ENCODE data around the gene PRKAG1.

Gene PRKAG1

GRCh38 chr12:49046129-49046895, 27.7 kb upstream of the PRKAG1 start:
- Histone ChIP-seq H3K4me3 (ENCODE audit: low read depth, low read length) (no peak overlapping the region), H3K9me3 (ENCODE audit: control insufficient read depth, insufficient read depth, low read depth, low read length) (no peaks in the 10 kb centered on the region), H3K27ac (ENCODE audit: extremely low read depth, low read depth, low read length) (no peak overlapping the region), H3K36me3 (ENCODE audit: control insufficient read depth in 2 of 2, insufficient read depth in 1 of 2, low read length in 2 of 2) (peaks cover 39 to 99% of the 10 kb centered on the region in 2 experiments), H3K4me1 (ENCODE audit: control insufficient read depth, insufficient read depth, low read length) (no peaks in the 10 kb centered on the region)
- no peak for TF ChIP-seq ZSCAN16 (tag by site-specific recombination; IDR thresholded peaks at IDR 0.05)
- TF ChIP-seq GLI2 (tag by site-specific recombination; IDR thresholded peaks at IDR 0.05; ENCODE audit: borderline replicate concordance, low read depth) = no peak
- TF ChIP-seq GLIS1 (tag by site-specific recombination; IDR thresholded peaks at IDR 0.05) = 0 out of 2 replicates have a peak, but pooled peaks have one; percentile 14
- no peak for TF ChIP-seq ZNF513 (tag by site-specific recombination; IDR thresholded peaks at IDR 0.05)
- CTCF ChIA-PET = interaction anchor here (0.6 to 1.3 kb wide), 9 partner anchors 9 to 459 kb away, joined by 3 to 5 read pairs (median 3); no protein-coding TSS in a partner anchor
- POLR2A ChIA-PET = interaction anchor here (0.5 to 1.0 kb wide), 5 partner anchors 12 to 863 kb away, joined by 3 to 8 read pairs (median 3); no protein-coding TSS in a partner anchor

- H3K9me3 ChIP-seq (ENCODE audit: control insufficient read depth, insufficient read depth, low read depth, low read length) = no peaks in the 10 kb centered on the region
- POLR2A ChIA-PET = interaction anchor here (0.6 to 0.9 kb wide), 2 partner anchors 8 to 15 kb away, joined by 7 to 8 read pairs; no protein-coding TSS in a partner anchor
- H3K4me1 ChIP-seq (ENCODE audit: control insufficient read depth, insufficient read depth, low read length) = no peaks in the 10 kb centered on the region
- peaks cover 29 to 99% of the 10 kb centered on the region in 2 experiments for H3K36me3 ChIP-seq (ENCODE audit: control insufficient read depth in 2 of 2, insufficient read depth in 1 of 2, low read length in 2 of 2)
- H3K27ac ChIP-seq (ENCODE audit: extremely low read depth, low read depth, low read length) = no peak overlapping the region
- no peak overlapping the region for H3K4me3 ChIP-seq (ENCODE audit: low read depth, low read length)
- no peak for TF ChIP-seq ZNF473 (tag by site-specific recombination; IDR thresholded peaks at IDR 0.05)
- no peak for TF ChIP-seq ZNF433 (tag by site-specific recombination; IDR thresholded peaks at IDR 0.05; ENCODE audit: low read depth)
- TF ChIP-seq ZNF24 (tag by site-specific recombination; IDR thresholded peaks at IDR 0.05) = no peak
- TF ChIP-seq ZEB2 (tag by site-specific recombination; IDR thresholded peaks at IDR 0.05) = no peak
- no peak for TF ChIP-seq YY2 (tag by site-specific recombination; IDR thresholded peaks at IDR 0.05)
- TF ChIP-seq ZNF280C (tag by site-specific recombination; IDR thresholded peaks at IDR 0.05) = no peak
- TF ChIP-seq ZNF169 (tag by site-specific recombination; IDR thresholded peaks at IDR 0.05) = no peak
- no peak for TF ChIP-seq ZNF239 (tag by site-specific recombination; IDR thresholded peaks at IDR 0.05)
- no peak for TF ChIP-seq RBAK (tag by site-specific recombination; IDR thresholded peaks at IDR 0.05)
- TF ChIP-seq, protein P1, sequence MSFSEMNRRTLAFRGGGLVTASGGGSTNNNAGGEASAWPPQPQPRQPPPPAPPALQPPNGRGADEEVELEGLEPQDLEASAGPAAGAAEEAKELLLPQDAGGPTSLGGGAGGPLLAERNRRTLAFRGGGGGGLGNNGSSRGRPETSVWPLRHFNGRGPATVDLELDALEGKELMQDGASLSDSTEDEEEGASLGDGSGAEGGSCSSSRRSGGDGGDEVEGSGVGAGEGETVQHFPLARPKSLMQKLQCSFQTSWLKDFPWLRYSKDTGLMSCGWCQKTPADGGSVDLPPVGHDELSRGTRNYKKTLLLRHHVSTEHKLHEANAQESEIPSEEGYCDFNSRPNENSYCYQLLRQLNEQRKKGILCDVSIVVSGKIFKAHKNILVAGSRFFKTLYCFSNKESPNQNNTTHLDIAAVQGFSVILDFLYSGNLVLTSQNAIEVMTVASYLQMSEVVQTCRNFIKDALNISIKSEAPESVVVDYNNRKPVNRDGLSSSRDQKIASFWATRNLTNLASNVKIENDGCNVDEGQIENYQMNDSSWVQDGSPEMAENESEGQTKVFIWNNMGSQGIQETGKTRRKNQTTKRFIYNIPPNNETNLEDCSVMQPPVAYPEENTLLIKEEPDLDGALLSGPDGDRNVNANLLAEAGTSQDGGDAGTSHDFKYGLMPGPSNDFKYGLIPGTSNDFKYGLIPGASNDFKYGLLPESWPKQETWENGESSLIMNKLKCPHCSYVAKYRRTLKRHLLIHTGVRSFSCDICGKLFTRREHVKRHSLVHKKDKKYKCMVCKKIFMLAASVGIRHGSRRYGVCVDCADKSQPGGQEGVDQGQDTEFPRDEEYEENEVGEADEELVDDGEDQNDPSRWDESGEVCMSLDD (tag by site-specific recombination; IDR thresholded peaks at IDR 0.05) = no peak
- TF ChIP-seq ZNF184 (tag by site-specific recombination; IDR thresholded peaks at IDR 0.05) = no peak
- TF ChIP-seq ZBTB21 (tag by site-specific recombination; IDR thresholded peaks at IDR 0.05) = no peak
- TF ChIP-seq ZSCAN23 (tag by site-specific recombination; IDR thresholded peaks at IDR 0.05) = no peak
- TF ChIP-seq HIC1 (tag by site-specific recombination; IDR thresholded peaks at IDR 0.05) = no peak
- CTCF ChIA-PET = interaction anchor here (0.6 to 2.7 kb wide), 17 partner anchors 10 to 256 kb away, joined by 3 to 18 read pairs (median 5); no protein-coding TSS in a partner anchor
Observed at GRCh38 chr12:49044660-49045059, 26.1 kb upstream of the PRKAG1 start.

Measured in HEK293 (cell line).